HFF-Myc (cell line): ENCODE results near the gene TNFAIP3.

ENCODE experiments used
- DNase-seq: peaks from one replicate; pipeline ENCODE4 v3.0.0-alpha.2; 2011; ENCODE audit warnings: low read depth; ENCODE audit errors: extremely low read depth
- H3K4me3 ChIP-seq: replicated peaks from 2 replicates; pipeline ENCODE4 v1.5.1; 2011; ENCODE audit warnings: low read depth, mild to moderate bottlenecking, control low read depth, low read length
- TF ChIP-seq, protein P1 (sequence below): IDR thresholded peaks from 2 replicates; pipeline ENCODE4 v1.5.1; 2012; ENCODE audit warnings: mild to moderate bottlenecking, low read depth, low read length, control low read depth; ENCODE audit errors: missing control alignments

The TNFAIP3 gene

DNA sequence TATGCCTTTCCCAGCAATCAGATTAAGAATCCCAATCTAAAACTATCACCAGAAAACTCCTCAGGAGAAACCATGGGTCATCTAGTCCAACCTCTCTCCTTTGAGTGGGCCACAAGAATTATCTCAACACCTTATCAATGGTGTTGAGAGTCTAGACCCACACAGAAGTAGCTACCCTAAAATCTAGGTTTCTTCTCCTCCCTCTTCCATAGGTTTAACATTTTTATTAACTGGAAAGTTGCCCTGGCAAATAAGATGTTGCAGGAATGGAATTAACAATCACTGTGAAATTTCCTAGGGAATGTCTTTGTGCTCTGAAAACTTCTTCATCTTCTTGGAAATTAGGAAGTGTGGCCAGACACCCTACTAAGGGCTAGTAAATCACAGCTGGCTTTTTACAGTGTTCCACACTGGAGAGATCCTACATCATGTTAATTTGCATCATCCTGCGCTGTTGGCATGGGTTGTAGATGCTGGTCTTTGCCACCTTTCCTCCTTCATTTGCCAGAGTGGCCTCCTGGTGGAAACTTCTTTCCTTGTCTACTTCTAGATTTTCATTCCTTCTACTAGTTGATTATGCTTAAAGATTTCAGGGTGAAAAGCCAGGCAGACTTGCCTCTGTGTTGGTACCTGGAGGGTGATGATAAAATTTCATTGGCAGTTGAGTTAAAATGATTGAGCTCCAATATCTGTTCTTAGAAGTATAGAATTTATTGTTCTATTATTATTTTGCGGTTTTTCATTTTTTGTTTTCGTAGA is 2.7 kb downstream of the TNFAIP3 start:
- TF ChIP-seq, protein P1, sequence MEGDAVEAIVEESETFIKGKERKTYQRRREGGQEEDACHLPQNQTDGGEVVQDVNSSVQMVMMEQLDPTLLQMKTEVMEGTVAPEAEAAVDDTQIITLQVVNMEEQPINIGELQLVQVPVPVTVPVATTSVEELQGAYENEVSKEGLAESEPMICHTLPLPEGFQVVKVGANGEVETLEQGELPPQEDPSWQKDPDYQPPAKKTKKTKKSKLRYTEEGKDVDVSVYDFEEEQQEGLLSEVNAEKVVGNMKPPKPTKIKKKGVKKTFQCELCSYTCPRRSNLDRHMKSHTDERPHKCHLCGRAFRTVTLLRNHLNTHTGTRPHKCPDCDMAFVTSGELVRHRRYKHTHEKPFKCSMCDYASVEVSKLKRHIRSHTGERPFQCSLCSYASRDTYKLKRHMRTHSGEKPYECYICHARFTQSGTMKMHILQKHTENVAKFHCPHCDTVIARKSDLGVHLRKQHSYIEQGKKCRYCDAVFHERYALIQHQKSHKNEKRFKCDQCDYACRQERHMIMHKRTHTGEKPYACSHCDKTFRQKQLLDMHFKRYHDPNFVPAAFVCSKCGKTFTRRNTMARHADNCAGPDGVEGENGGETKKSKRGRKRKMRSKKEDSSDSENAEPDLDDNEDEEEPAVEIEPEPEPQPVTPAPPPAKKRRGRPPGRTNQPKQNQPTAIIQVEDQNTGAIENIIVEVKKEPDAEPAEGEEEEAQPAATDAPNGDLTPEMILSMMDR, result no peak
- no peak for DNase-seq
- H3K4me3 ChIP-seq, result no peak overlapping the region

DNA sequence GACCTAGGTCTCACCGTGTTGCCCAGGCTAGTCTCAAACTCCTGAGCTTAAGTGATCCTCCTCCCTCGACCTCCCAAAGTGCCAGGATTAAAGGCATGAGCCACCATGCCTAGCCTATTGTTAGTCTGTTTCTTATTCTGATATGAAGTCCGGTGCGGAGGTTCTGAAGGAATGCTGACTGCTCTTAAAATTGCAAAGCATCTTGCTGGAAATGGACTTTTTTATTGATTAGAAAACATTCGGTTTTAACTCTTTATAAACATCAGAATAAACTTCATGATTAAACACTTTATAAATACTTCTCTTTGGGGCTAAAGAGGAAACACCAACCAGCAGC is 3.2 kb downstream of the TNFAIP3 start:
- TF ChIP-seq, protein P1, result no peak
- H3K4me3 ChIP-seq, result no peak overlapping the region
- DNase-seq, result no peak

DNA sequence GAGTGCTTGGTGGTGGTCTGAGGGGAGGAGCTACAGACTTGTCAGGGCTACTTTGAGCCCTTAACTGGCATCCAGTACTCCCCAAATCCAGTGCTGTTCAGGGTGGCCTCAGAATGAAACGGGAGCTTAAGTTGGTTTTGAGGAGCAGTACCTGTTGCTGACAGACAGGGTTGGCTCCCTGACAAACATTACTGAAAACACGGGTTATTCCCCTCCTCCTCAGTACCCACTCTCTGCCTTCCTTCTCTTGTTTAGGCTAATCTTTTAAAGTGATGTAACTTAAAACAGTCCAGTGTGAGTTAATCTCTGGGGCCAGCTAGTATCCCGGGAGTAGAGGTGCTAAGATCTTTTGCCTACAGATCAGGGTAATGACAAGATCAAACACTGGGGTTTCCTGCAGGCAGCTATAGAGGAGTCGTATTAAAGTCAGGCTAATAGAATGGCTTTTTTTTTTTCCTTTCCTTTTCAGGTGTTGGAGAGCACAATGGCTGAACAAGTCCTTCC is 3.7 kb downstream of the TNFAIP3 start:
- TF ChIP-seq, protein P1, result no peak
- H3K4me3 ChIP-seq, result no peak overlapping the region
- DNase-seq, result no peak

DNA sequence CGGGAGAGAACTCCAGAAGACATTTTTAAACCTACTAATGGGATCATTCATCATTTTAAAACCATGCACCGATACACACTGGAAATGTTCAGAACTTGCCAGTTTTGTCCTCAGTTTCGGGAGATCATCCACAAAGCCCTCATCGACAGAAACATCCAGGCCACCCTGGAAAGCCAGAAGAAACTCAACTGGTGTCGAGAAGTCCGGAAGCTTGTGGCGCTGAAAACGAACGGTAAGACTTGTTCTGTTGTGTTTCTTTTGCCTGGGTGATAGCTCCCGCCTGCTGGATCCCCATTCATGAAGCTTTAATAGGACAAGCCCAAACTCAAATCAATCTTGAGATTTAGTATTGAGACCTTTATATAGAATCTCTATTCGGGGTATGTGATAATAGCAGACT is 4.2 kb downstream of the TNFAIP3 start:
- TF ChIP-seq, protein P1, result no peak
- no peak for DNase-seq
- no peak overlapping the region for H3K4me3 ChIP-seq

DNA sequence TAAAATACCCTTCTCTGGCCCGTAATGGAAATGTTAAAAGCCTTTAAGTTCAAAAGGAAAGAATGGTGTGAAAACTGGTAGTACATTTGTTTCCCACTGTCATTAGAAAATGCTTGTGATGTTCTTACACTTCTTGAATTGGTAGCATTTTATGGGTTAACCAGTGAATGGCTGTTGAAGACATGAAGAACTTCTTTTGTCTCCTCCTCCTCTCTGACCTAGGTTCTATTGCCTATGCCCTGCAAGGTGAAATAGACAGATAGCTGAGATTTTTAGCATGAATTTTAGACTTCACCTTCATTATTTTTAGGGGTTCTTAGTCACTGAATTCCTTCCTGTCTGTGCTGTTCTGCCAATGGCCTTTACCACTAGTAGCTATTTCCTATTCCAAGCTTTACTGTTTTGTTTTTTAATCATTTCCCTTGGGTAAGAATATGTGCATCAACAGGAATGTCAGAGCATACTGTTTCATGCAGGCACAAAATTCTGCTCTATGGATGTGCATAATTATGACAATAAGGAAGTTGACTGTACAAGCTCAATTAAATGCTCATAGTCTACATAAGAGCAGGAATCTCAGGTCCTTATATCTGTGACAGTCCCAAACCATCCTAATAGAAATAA is 4.9 kb downstream of the TNFAIP3 start:
- DNase-seq, result no peak
- TF ChIP-seq, protein P1, result no peak
- no peak overlapping the region for H3K4me3 ChIP-seq

DNA sequence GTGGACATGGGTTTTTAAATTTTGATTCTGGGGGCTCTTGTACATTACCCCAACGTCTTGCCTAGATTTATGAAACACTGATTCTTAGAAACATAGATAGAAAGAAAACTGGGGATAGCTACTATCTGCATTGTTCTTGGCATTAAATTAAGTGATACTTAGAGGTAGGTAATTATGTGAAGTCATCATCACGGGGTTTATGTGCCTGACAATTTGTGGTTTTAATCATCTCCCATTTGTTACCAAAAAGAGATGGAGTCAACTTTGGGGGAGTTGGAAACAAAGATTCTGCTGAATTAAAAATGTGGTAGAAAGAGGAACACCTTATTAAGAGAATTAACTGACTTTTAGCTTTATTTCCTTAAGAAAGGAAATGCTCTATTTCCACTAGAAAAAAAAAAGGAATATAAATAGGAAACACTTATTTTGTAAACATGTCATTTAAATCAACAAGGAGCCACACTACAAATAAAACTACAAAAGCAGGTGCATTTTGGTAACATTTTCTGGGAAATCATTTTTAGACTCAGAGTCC is 5.6 kb downstream of the TNFAIP3 start:
- DNase-seq, result no peak
- H3K4me3 ChIP-seq, result no peak overlapping the region
- TF ChIP-seq, protein P1, result no peak
